ENCODE measurements around the gene AAR2. TPM values are rescaled to one million over a fixed set of nuclear protein-coding genes. Genes with fewer than 3 reads are reported as not detected.

The AAR2 gene
- polyA plus RNA-seq, 3 donors = 43.7 to 46.0 (median 44.7) TPM

- DNase-seq (ENCODE audit: low read depth in 3 of 3, low spot score in 2 of 3) = no peak
Observed at GRCh38 chr20:36217226-36217625, 19.1 kb upstream of the AAR2 start.

- DNase-seq (ENCODE audit: low read depth in 3 of 3, low spot score in 2 of 3) = no peak
Observed at GRCh38 chr20:36218380-36219064, 17.8 kb upstream of the AAR2 start.

GRCh38 chr20:36219671-36220220 lies 16.5 kb upstream of the AAR2 start:
- no peak for DNase-seq (ENCODE audit: low read depth in 3 of 3, low spot score in 2 of 3)

- no peak for DNase-seq (ENCODE audit: low read depth in 3 of 3, low spot score in 2 of 3)
Observed at GRCh38 chr20:36225666-36226065, 10.6 kb upstream of the AAR2 start.

- DNase-seq (ENCODE audit: low read depth in 3 of 3, low spot score in 2 of 3) = no peak
Observed at GRCh38 chr20:36228770-36229169, 7.5 kb upstream of the AAR2 start.

GRCh38 chr20:36230019-36230418 lies 6.3 kb upstream of the AAR2 start:
- DNase-seq (ENCODE audit: low read depth in 3 of 3, low spot score in 2 of 3) = no peak

GRCh38 chr20:36231331-36231730 lies 4.9 kb upstream of the AAR2 start:
- DNase-seq (ENCODE audit: low read depth in 3 of 3, low spot score in 2 of 3) = no peak

- DNase-seq (ENCODE audit: low read depth in 3 of 3, low spot score in 2 of 3) = no peak
Observed at GRCh38 chr20:36234771-36235320, 1.4 kb upstream of the AAR2 start.

GRCh38 chr20:36236786-36237121 lies 476 bp downstream of the AAR2 start:
- no peak for DNase-seq (ENCODE audit: low read depth in 3 of 3, low spot score in 2 of 3)

- no peak for DNase-seq (ENCODE audit: low read depth in 3 of 3, low spot score in 2 of 3)
Observed at GRCh38 chr20:36237477-36237876, 1.2 kb downstream of the AAR2 start.

- no peak for DNase-seq (ENCODE audit: low read depth in 3 of 3, low spot score in 2 of 3)
Observed at GRCh38 chr20:36238153-36238552, 1.9 kb downstream of the AAR2 start.

GRCh38 chr20:36238760-36239159 lies 2.5 kb downstream of the AAR2 start:
- no peak for DNase-seq (ENCODE audit: low read depth in 3 of 3, low spot score in 2 of 3)

- DNase-seq (ENCODE audit: low read depth in 3 of 3, low spot score in 2 of 3) = no peak
Observed at GRCh38 chr20:36240076-36240475, 3.8 kb downstream of the AAR2 start.

- DNase-seq (ENCODE audit: low read depth in 3 of 3, low spot score in 2 of 3) = no peak
Observed at GRCh38 chr20:36241678-36242077, 5.4 kb downstream of the AAR2 start.

- no peak for DNase-seq (ENCODE audit: low read depth in 3 of 3, low spot score in 2 of 3)
Observed at GRCh38 chr20:36243726-36244125, 7.4 kb downstream of the AAR2 start.

GRCh38 chr20:36246401-36246800 lies 10.1 kb downstream of the AAR2 start:
- DNase-seq (ENCODE audit: low read depth in 3 of 3, low spot score in 2 of 3) = no peak

GRCh38 chr20:36248836-36249235 lies 12.6 kb downstream of the AAR2 start:
- no peak for DNase-seq (ENCODE audit: low read depth in 3 of 3, low spot score in 2 of 3)

- no peak for DNase-seq (ENCODE audit: low read depth in 3 of 3, low spot score in 2 of 3)
Observed at GRCh38 chr20:36249450-36249849, 13.2 kb downstream of the AAR2 start.

- DNase-seq (ENCODE audit: low read depth in 3 of 3, low spot score in 2 of 3) = no peak
Observed at GRCh38 chr20:36251426-36251825, 15.1 kb downstream of the AAR2 start.

GRCh38 chr20:36252511-36252910 lies 16.2 kb downstream of the AAR2 start:
- DNase-seq (ENCODE audit: low read depth in 3 of 3, low spot score in 2 of 3) = no peak

- no peak for DNase-seq (ENCODE audit: low read depth in 3 of 3, low spot score in 2 of 3)
Observed at GRCh38 chr20:36253036-36253435, 16.8 kb downstream of the AAR2 start.

GRCh38 chr20:36254076-36254475 lies 17.8 kb downstream of the AAR2 start:
- DNase-seq (ENCODE audit: low read depth in 3 of 3, low spot score in 2 of 3) = no peak

GRCh38 chr20:36255445-36255844 lies 19.2 kb downstream of the AAR2 start:
- no peak for DNase-seq (ENCODE audit: low read depth in 3 of 3, low spot score in 2 of 3)

Data from right renal cortex interstitium (tissue), 3 donors.